HK-2 (cell line): Measurements from ENCODE around the gene PSMF1.

Experiments
- DNase-seq: peaks from one replicate; pipeline ENCODE4 v3.0.0-alpha.2; 2018; ENCODE audit not compliant: unreplicated experiment

The PSMF1 gene, protein sequence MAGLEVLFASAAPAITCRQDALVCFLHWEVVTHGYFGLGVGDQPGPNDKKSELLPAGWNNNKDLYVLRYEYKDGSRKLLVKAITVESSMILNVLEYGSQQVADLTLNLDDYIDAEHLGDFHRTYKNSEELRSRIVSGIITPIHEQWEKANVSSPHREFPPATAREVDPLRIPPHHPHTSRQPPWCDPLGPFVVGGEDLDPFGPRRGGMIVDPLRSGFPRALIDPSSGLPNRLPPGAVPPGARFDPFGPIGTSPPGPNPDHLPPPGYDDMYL

DNA sequence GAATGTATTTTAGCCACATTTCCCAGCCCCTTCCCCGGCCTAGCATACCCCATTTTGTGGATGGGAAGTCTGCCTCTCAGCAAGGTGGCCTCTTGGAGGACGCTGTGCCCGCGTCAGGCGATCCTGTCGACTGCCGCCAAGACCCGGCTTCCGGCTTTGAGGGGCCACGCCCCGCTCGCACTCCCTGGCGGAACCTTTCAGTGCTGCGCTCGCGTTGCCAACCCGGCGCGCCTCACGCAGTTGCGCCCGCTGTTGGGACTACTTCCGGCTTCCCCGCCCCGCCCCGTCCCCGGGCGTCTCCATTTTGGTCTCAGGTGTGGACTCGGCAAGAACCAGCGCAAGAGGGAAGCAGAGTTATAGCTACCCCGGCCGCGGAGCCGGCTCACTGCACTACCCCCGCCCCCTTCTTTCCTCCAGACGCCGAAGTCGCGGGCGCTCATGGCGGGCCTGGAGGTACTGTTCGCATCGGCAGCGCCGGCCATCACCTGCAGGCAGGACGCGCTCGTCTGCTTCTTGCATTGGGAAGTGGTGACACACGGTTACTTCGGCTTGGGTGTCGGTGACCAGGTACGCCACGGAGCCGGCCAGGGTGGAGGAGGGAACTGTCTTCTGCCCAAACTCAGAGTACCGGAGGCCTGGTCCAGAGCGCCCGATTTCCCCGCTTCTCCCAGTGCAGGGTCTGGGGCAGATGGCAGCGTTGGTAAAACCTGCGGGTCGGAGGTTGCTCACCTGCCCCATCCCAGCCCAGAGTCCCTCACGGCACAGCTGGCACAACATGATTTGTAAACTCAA, at the start of gene PSMF1:
Gene PSMF1, plus strand, starts transcription at position 267 of the 792 bp plus-strand sequence. Its CDS starts 172 bp downstream, at position 439.
- DNase-seq = peak; percentile 98

DNA sequence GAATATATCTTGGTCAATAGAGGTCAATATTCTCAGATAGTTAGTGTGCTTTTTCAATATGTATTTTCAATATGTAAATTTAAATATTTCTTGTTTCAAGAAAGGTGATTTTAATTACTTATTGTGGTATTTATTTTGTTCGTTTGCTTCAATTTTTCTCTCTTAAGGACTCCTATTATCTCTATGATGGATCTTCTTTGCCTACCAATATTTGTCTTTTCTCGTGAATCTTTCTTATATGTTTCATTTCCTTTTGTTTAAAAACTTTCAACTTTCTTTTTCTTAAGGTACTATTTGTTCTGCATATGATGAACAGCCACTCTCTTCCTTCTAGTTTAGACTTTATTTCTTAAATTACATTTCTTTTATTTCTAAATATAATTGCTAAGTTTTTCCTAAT, 46.1 kb upstream of the PSMF1 start:
- no peak for DNase-seq

DNA sequence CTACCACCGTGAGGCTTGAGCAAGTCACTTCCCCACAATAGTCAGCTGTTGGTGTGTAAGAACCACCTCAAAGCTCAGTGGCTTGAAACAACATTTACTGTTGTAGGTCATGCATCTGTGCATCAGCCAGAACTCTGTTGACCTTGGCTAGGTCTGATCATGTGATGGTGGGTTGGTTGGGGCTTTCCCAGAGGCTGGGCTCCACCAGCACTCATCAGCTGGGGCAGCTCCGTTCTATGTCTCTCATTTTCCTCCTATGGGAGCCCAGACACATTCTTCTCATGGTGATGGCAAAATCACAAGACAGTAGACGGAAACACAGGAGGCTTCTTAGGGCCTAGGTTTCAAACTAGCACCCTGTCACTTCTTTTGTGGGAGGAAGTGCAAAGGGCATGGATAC, 42.8 kb upstream of the PSMF1 start:
- peak; percentile 25 for DNase-seq

DNA sequence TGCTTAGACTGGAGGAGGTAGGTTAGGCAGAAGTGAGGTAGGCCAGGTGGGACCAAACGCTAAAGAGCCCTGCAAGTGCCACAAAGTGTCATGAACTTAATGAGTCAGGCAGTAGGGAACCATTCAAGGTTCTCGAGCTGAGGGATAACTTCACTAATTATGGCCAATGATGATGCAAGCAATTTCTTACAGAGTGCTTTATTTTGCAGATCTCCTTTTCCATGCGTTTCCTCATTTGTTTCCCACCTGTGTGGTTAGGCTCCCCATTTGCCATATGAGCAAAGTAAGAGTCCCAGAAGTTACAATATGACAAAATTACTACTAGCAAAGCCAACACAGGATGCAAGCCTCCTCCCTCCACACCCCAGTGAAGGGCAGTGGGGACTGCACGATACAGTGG, 36.5 kb upstream of the PSMF1 start:
- DNase-seq = no peak

DNA sequence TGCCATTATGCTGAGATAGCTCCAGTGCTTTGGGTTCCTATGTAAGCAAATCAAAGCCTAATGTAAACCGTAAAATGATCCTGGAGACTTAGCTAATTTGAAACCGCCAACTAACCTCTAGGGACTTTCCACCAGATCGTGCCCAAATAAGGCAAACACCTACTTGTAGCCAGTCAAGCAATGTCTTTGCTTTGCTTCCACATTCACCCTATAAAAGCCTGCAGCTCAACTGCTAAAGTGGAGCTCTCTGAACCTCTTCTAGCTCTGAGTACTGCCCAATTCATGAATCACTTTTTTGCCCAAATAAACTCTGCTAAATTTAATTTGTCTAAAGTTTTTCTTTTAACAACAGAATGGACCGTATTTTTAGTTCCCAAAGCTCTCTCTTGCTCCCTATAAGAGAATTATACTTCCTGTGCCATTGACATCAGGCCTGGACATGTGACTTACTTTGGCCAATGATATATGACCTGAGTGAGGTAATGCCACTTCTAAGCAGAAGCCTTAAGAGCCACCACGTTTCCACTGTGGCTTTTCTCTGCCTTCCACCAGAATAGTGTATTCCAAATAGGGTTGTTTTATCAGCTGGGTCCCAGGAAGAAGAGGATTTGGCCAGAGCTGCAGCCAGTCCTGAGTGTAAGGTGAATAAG, 34.8 kb upstream of the PSMF1 start:
- DNase-seq = no peak

DNA sequence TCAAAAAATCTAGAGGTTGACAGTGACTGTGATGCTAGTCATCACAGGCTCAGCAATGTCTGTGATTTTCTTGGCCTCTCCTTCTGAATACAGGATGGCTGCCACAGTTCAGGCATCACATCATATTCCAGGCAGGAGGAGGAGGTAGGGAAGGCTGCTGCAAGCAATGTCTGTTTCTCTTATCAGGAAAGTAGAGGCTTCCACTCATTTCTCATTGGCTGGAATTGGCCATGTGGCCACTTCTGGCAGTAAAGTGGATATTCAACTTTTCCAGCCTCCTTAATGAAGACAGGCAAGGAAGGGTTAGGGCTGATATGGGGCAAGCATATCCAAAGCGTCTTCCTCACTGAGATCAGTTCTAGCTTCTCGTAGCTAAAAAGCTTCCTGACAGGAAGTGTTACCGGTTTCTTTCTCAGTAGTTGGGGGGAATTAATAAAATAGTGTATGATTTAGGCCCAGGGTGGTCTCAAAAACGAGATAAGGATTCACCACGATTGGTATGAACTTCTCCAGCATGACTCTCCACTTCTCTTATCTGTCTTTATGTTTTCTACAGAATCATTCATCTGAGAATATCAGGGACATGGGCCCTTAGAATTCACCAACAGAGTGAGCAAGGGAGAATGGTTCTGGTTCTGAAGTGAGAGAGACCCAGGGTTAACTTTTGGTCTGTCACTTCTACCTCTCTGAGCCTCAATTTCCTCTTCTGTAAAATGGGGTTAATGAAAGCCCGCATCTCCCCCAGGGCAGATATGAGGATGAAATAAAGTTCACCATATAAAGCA, 32.7 kb upstream of the PSMF1 start:
- DNase-seq = no peak

DNA sequence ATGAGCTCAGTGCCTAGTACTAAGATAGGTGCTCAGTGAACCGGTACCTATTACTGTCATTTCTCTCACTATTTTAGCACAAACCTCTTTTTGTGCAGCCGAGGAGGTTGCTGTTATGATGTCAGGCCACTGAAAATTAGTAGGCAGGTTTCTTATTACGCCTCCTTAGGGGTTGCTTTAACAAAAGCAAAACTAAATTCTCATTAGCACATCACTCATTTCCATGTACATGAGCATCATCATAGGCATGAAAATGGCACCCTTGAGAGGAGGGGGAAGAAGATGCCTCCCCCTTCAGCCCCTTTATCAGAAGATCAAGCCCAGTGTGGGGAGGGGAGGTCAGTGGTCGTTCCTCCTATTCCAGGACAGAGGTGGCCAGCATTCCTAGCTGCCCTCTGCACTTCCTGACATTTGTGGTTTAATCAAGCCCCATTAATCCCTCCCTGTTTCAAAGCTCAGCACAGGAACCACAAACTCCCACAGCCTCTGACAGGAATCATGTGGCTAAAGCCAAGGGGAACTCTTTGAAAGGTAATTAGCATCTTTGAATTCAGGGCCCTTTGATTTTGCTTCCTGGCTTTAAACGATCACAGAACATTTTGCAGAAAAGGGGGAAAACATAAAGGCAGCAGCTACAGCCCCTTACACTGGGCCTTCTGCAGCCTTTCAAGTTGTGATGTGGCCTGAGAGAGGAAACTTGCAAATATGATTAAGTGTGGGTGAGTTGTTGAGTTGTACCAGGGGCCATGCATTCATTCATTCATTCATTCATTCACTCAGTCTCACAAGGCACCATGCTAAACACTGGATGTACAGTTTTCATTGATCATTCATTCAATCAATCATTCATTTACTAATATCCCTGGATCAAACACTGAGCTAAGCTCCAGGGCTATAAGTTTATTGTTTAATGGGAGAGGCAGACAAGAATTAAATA, 31.9 kb upstream of the PSMF1 start:
- no peak for DNase-seq

DNA sequence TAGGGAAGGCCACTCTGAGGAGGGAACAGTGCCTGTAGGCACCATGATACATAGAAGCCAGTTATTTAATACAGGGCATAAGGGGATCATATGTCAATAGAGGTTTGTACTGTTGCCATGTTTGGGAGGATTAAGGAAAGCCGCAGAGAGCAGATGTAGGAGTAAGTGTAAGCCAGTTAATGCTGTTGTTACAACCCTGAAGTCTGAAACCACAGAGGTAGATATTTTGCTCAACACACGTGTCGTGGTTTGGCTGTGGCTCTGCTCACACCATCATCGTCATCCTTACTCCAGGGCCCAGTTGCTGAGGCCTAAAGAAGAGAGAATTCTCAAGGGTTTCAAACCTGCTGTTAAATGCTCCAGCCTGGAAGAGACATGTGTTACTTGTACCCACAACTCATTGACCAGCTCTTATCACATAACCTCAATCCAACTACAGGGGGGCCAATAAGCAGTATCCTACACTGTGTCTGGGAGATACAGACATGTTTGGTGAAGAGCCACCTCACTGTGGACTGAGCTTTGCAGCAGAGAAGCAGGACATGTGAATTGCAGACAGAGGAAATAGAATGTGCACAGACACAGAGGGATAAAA, 31.0 kb upstream of the PSMF1 start:
- no peak for DNase-seq

DNA sequence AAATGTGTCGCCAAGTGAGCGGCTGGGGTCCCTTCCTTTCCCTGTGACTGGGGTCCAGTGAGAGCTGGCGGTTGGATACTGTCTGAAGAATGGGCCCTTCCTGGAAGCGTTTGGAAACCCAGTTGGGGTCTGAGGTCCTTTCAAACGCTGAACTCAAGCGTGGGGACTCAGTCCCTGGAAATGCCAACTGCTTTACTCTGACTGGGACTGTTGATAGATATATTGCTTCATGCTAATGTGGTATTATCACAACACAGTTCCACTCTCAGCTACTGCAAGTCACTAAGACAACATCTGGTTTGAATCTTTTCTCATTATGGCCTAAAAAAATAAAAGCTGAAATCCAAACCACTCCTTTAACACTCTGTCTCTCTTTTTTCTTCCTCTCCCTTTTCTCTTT, 23.7 kb upstream of the PSMF1 start:
- DNase-seq = no peak

DNA sequence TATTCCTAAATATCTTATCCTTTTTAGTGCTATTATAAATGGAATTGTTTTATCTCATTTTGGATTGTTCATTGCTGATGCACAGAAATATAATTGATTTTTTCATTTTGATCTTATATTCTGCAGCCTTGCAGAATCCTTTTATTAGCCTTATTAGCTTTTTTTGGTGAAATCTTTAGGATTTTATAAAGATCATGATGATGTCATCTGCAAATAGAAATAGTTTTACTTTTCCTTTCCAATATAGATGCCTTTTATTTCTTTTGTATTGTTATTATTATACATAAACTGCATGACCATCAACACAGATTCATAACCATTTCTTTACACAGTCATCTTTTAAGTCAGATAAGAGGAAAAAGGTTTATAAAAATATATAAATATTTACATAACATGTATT, 16.9 kb upstream of the PSMF1 start:
- DNase-seq = no peak

DNA sequence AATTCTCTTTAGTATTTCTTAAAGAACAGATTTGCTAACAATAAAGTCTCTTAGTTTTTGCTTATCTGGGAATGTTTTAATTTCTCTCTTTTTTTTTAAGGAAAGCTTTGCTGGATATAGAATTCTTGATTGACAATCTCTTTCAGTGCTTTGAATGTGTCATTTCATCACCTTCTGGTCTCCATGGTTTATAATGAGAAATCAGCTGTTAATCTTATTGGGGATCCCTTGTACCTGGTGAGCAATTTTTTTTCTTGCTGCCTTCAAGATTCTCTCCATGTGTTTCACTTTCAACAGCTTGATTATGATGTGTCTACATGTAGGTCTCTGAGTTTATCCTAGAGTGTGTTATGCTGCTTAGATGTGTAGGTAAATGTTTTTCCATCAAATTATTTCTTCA, 16.4 kb upstream of the PSMF1 start:
- DNase-seq = no peak

DNA sequence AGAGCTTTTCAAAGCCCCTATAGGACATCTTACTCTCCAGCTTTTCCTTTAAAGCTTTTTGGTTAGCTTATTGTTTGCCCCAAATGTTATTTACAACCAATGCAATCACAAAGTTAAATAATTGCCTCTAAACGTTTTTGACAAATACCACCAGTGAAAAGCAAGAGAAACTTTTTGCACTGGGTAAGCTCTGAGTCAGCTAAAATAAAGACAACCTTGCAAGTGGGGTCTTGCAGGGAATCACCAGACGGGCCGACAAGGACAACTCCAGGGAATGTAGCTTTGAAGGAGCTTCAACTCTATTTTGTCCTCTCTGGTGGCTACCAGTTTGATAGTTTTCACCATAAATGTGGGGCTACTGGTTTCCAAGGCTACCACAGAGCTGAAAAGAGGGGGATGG, 14.7 kb upstream of the PSMF1 start:
- DNase-seq = no peak

DNA sequence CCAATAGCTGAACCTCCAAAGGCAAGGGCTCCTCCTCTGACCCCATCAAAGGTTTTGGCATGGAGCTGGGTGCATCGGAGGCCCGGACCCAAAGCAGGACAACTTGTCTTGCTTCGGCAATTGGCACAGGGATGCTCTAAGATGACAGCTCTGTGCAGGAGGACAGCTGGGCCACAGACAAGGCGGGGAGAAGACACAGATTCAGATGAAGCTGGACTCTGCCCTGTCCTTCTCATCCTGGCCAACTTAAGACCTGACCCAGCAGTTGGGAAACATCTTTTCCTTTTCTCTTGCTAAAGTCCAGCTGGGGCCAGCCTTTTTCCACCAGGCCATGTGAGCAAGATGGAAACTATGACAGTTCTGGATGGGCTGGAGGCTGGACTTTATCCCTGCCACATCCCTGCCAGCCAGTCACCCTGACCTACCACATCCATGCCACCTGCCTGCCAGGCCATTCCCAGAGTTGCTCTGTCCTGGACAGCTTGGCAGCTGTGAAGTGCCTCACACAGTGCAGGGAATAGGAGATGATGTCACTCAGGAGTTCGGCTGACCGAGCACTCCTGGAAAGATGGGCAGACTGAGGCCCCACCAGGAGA, 12.7 kb upstream of the PSMF1 start:
- DNase-seq = no peak

DNA sequence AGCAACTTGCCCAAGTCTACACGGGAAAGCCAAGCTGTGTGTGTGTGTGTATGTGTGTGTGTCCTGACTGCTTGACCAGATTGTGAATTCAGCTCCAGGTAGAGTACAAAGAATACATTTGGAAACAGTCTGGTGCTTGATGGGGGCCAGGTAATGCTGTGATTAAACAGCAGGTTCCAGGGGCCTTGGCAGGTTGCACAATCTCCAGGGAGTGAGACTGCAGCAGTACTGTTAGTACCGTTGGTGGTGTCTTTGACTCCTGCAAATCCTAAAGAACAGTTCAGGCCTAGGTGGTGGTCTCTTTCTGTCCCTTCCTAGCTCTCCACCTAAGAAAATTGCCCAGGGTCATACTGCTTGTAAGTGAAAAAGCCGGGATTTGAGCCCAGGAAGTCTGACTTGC, 11.2 kb upstream of the PSMF1 start:
- DNase-seq = no peak

DNA sequence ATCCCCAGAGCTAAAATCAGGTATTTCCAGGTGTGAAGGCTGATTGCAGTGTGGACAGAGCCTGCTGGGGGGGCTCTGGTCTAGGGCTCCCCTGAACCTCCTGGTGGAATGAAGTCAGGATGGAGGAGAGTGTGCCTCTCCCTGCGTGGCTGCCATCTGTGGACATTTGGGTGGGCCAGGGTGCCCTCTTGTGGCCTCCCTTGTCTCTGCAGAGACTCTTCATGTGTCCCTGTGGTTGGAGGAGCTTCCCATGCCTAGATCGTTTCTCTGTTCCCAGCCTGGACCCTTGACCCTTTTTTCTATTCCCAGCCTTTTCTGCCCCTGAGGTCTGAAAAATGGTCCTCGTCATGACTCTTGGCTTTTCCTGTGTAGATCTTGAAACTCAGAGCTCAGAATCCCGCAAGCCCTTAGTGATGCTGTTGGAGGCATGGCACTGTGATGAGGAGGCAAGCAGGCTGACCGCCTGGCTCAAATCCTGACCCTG, 9.9 kb upstream of the PSMF1 start:
- DNase-seq = peak; percentile 53

DNA sequence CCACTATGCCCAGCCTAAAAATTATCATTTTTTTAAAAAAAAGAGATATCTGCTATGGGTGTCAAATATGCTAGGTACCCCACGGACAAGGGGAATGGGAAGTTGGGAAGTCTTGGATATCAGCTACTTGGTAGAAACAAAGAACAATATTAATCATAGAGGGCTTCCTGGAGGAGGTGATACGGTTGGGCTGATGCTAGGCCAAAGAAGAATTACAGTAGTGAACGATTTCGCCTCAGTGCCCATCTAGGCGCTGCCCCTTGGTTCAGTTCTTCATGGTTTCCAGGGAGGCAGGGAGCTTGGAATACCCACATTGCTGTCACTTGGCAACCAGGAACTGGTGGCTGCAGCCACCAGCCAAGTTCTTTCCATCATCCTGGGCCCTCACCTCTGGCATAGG, 5.5 kb upstream of the PSMF1 start:
- no peak for DNase-seq

DNA sequence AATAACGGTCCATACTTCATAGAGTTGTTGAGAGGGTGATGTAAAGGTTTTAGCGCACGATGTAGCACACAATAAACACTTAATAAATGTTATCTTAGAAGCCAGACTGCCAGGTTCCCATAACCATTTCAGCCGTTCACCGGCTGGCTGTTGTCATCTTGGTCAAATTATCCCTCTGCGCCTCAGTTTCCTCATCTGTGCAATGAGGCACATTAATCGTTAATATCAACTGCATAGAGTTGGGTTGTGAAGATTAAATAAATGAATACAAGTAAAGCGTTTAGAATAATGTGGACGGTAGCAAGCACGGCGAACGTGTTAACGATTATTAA, 432 bp upstream of the PSMF1 start:
- DNase-seq = no peak

DNA sequence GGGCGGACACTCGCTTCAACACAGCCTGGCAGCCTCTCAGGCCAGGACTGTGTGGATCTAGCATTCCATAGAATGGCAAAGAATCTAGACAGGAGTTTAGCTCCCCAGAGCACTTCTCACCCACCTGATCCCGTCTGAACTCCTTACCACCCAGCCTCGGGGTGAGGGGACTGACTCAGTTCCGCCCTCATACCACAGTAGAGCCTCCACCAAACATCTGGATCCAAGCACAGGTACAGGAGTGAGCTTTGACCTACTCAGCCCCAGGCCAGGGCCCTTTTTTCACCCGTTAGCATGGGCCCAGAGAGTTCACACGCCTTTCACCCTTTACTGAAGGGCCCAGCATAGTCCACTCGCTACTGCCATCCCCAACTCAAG, 715 bp downstream of the PSMF1 start:
- no peak for DNase-seq

DNA sequence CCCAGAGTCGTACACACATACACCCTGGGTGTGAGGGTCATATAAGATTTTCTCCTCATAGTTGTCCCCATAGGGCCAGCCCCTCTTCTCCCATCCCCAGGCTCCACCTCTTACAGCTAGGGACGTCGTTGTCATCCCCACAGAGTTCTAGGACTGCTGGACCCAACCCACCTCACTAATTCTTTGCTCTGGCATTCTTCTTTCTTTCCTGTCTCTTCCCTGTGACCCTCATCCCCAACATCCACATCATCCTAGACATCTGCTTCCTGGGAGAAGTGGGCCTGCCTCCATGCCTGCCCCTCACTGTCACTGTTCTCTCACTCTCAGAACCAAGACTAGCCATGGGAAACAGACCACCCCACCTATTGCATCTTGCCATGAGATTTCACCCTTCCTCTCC, 1.1 kb downstream of the PSMF1 start:
- DNase-seq = no peak

DNA sequence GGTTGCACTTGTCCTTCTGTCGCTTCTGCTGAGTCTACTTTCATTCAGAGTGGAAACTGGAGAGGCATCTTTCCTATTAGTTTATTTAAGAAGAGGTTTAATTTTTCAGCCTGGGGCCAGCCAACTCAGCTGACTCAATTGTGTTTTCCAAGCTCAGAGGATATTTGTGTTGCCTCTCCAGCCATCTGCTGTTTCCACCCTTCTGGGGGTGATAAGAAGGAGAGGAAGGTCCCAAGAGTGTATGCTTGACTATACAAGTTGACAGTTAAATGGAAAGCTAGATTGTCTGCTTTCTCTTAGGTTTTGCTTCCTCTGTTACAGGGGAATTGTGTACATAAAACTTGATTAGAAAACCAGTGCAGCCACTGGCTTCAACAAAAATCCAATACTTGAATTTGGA, 3.0 kb downstream of the PSMF1 start:
- no peak for DNase-seq
